GM12878 (cell line): Measurements from ENCODE around the gene TSPO. TPM values are rescaled to one million over a fixed set of nuclear protein-coding genes. Genes with fewer than 3 reads are reported as not detected.

Source experiments
- BHLHE40 ChIP-seq, 2 experiments: fragments of 450-650 bp in 1 of 2; IDR thresholded peaks; 2 replicates each; pipeline ENCODE4 v1.6.1; 2011 to 2017; ENCODE audit warnings: low read depth in 2 of 2, borderline replicate concordance in 1 of 2, improper control_type of control experiment in 1 of 2, low read length in 1 of 2, mild to moderate bottlenecking in 1 of 2
- CUX1 ChIP-seq: IDR thresholded peaks from 2 replicates; pipeline ENCODE4 v1.6.1; 2012; ENCODE audit warnings: improper control_type of control experiment, low read depth, low read length; ENCODE audit not compliant: insufficient replicate concordance
- EZH2 ChIP-seq: IDR thresholded peaks from 2 replicates; pipeline ENCODE4 v1.6.1; 2012; ENCODE audit warnings: low read depth, mild to moderate bottlenecking, control low read depth, inconsistent platforms, low read length, borderline replicate concordance; ENCODE audit not compliant: control insufficient read depth
- HSF1 ChIP-seq: fragments of 150-350 bp; IDR thresholded peaks from 2 replicates; pipeline ENCODE4 v1.6.1; 2014; ENCODE audit warnings: mild to moderate bottlenecking, low read depth, low read length
- IRF4 ChIP-seq: IDR thresholded peaks from 2 replicates; pipeline ENCODE4 v1.6.1; 2011; ENCODE audit warnings: low read depth, low read length
- MEF2A ChIP-seq: IDR thresholded peaks from 2 replicates; pipeline ENCODE4 v1.6.1; 2011; ENCODE audit warnings: low read depth, mild to moderate bottlenecking, low read length, moderate library complexity; ENCODE audit not compliant: insufficient read depth
- NKRF ChIP-seq: fragments of 450-650 bp; conservative IDR thresholded peaks from 2 replicates; pipeline ENCODE4 v1.6.1; 2017; ENCODE audit warnings: mild to moderate bottlenecking, moderate library complexity
- polyA plus RNA-seq, 11 experiments: library from polyadenylated mRNA; depleted of rRNA in 4 of 11; unstranded in 6 of 11; stranded (reverse) in 5 of 11; fragments of >200 nt; fragmentation: Nextera tagmentation in 4 of 11; fragmentation: Illumina TruSeq in 1 of 11; extraction: Ambion mirVana in 4 of 11; extraction: Trizol in 1 of 11; gene quantifications; 1 replicate in 1 of 11; 2 replicates in 10 of 11; pipeline versions ENCODE4 v1.2.1 to v1.2.3, GENCODE V29; 2011 to 2016; ENCODE audit warnings: inconsistent platforms in 2 of 11, missing spikeins in 2 of 11, low read depth in 1 of 11
- total RNA-seq, 4 experiments: library from RNA; depleted of rRNA in 3 of 4; stranded (reverse); fragments of >200 nt in 3 of 4; fragmentation: Illumina TruSeq in 1 of 4; extraction: Trizol in 1 of 4; gene quantifications; 2 replicates each; pipeline versions ENCODE4 v1.2.1 to v1.2.3, GENCODE V29; 2013 to 2021
- TF ChIP-seq, protein P1 (sequence below): IDR thresholded peaks from 2 replicates; pipeline ENCODE4 v1.6.1; 2012; ENCODE audit warnings: low read depth, low read length, improper control_type of control experiment

TSPO gene
- total and polyA plus RNA-seq, 10 of the 15 experiments (the other 5 are each of a cell fraction or from before 2014, with no cell fraction given), result 1.4 to 50.5 (median 18.8) TPM

GRCh38 chr22:43116932-43117331, 34.4 kb upstream of the TSPO start (continued):
- TF ChIP-seq HSF1 (no peak), IRF4 (no peak), CUX1 (no peak), NKRF (no peak), MEF2A (no peak), BHLHE40 (IDR thresholded peaks at IDR 0.05; ENCODE audit: borderline replicate concordance in 1 of 2, low read depth in 2 of 2, low read length in 1 of 2) (no peak), EZH2 (no peak)
- TF ChIP-seq, protein P1, sequence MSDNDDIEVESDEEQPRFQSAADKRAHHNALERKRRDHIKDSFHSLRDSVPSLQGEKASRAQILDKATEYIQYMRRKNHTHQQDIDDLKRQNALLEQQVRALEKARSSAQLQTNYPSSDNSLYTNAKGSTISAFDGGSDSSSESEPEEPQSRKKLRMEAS, result no peak
